ENCODE results near the gene MT1E. TPM values are rescaled to one million over a fixed set of nuclear protein-coding genes. Genes with fewer than 3 reads are reported as not detected.

The MT1E gene
- total RNA-seq, 1 experiment from 2014 or later = 25.9 TPM

DNA sequence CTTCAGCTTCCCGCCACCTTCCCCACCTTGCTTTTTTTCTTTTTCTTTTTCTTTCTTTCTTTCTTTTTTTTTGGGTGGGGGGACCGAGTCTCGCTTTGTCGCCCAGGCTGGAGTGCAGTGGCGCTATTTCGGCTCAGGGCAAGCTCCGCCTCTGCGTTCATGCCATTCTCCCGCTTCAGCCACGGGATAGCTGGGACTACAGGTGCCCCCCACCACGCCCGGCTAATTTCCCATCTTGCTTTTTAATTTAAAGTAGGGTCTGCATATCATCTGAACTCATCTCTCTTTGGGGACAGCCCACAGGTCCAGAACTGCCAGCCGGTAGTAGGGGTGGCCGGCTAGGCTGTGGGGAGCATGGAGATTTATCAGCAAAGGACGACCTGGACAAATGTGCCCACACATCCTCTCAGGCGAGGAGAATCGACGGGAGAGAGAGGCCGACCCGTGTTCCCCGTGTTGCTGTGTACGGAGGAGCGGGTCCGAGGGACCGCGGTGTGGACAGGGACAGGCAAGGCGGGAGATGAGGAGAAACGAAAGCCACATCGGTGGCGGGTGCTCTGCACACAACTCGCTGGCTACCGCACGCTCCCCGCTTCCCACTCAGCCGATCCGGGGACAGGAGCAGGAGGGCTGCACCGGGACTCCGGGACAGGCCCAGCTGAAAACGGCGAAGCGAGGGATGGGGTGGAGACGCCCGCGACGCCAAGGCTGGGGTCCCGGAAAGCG lies 9.3 kb downstream of the MT1E start:
- Histone ChIP-seq H3K27ac (ENCODE audit: insufficient read length, low read depth, low read length) (no peak overlapping the region), H4K8ac (replicated peaks; ENCODE audit: insufficient read length, low read depth, low read length) (no peak overlapping the region), H3K4me1 (ENCODE audit: insufficient read depth, low read length) (no peaks in the 10 kb centered on the region), H3K14ac (ENCODE audit: insufficient read depth, low read length) (no peak overlapping the region), H3K4me2 (ENCODE audit: insufficient read depth, insufficient read length, low read length) (peak overlapping the region; percentile 60), H2BK15ac (ENCODE audit: low read depth, low read length) (no peak overlapping the region), H4K91ac (ENCODE audit: insufficient read length, low read depth, low read length) (no peak overlapping the region), H3T11ph (ENCODE audit: low read length) (no peak overlapping the region), H3K56ac (ENCODE audit: insufficient read length, low read depth, low read length) (no peak overlapping the region), H2BK20ac (ENCODE audit: low read depth, low read length, poor library complexity, severe bottlenecking) (no peak overlapping the region), H3K9ac (ENCODE audit: extremely low read depth, insufficient read length, low read length) (no peak overlapping the region), H4K5ac (ENCODE audit: insufficient read length, low read depth, low read length) (no peak overlapping the region), H2BK120ac (ENCODE audit: low read depth, low read length, poor library complexity, severe bottlenecking) (no peak overlapping the region), H2BK12ac (ENCODE audit: insufficient read length, low read depth, low read length) (no peak overlapping the region), H3K23ac (ENCODE audit: insufficient read length, low read depth, low read length) (no peak overlapping the region), H3K79me2 (ENCODE audit: insufficient read depth, low read length) (no peaks in the 10 kb centered on the region), H4K20me1 (ENCODE audit: control insufficient read depth, insufficient read depth, insufficient read length) (no peaks in the 10 kb centered on the region), H2AK5ac (ENCODE audit: insufficient read length, low read length) (no peak overlapping the region), H2BK5ac (ENCODE audit: insufficient read length, low read length) (no peak overlapping the region), H3K79me1 (ENCODE audit: insufficient read depth, low read depth, low read length, poor library complexity, severe bottlenecking) (no peaks in the 10 kb centered on the region), H2AFZ (ENCODE audit: low read length) (no peak overlapping the region), H3K23me2 (ENCODE audit: insufficient read length, low read depth, low read length, poor library complexity, severe bottlenecking) (peaks cover 13% of the 10 kb centered on the region), H3K9me3 (ENCODE audit: control insufficient read depth, low read depth, low read length) (no peaks in the 10 kb centered on the region), H3K18ac (ENCODE audit: insufficient read length, low read depth, low read length) (no peak overlapping the region), H3K27me3 (ENCODE audit: insufficient read depth, low read length) (peaks cover 99% of the 10 kb centered on the region), H3K4ac (ENCODE audit: low read depth, low read length) (no peak overlapping the region)
- peaks cover 100% of the 10 kb centered on the region for H3K27me3 Mint-ChIP-seq (ENCODE audit: low read depth)
- TF ChIP-seq, protein P1, sequence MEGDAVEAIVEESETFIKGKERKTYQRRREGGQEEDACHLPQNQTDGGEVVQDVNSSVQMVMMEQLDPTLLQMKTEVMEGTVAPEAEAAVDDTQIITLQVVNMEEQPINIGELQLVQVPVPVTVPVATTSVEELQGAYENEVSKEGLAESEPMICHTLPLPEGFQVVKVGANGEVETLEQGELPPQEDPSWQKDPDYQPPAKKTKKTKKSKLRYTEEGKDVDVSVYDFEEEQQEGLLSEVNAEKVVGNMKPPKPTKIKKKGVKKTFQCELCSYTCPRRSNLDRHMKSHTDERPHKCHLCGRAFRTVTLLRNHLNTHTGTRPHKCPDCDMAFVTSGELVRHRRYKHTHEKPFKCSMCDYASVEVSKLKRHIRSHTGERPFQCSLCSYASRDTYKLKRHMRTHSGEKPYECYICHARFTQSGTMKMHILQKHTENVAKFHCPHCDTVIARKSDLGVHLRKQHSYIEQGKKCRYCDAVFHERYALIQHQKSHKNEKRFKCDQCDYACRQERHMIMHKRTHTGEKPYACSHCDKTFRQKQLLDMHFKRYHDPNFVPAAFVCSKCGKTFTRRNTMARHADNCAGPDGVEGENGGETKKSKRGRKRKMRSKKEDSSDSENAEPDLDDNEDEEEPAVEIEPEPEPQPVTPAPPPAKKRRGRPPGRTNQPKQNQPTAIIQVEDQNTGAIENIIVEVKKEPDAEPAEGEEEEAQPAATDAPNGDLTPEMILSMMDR (conservative IDR thresholded peaks at IDR 0.05) = no peak
- WGBS (ENCODE audit: extremely low coverage, insufficient read length, low lambda C conversion rate) = no CpG with 5 or more reads among the region's 47 CpGs
- H3K4me3 Mint-ChIP-seq = peak overlapping the region; percentile 43 to 81
- H3K4me1 Mint-ChIP-seq = peaks cover 18 to 36% of the 10 kb centered on the region in 2 experiments
- DNase-seq = peak; percentile 40
- H3K9me3 Mint-ChIP-seq = peaks cover 0 to 12% of the 10 kb centered on the region in 2 experiments; a peak in 2 of 5 replicates
- H3K36me3 Mint-ChIP-seq (ENCODE audit: insufficient read depth in 1 of 3, low read depth in 3 of 3) = no peaks in the 10 kb centered on the region; a peak in 1 of 7 replicates
- no peak overlapping the region for H3K27ac Mint-ChIP-seq

All from H9 (cell line).